HEK293 (cell line): ENCODE measurements around the gene CABLES2.

Experiments
- BCL11A ChIP-seq: fragments of 450-650 bp; formaldehyde crosslinking; IDR thresholded peaks from 2 replicates; pipeline ENCODE4 v1.5.1; 2016; ENCODE audit warnings: low read depth, missing biosample characterization, missing genetic modification characterization
- CTCF ChIP-seq: fragments of 450-650 bp; formaldehyde crosslinking; IDR thresholded peaks from 2 replicates; pipeline ENCODE4 v1.5.1; 2016; ENCODE audit warnings: missing biosample characterization, missing genetic modification characterization
- HIC1 ChIP-seq: fragments of 450-650 bp; formaldehyde crosslinking; IDR thresholded peaks from 2 replicates; pipeline ENCODE4 v1.5.1; 2016; ENCODE audit warnings: missing biosample characterization, missing genetic modification characterization
- KLF10 ChIP-seq: fragments of 450-650 bp; IDR thresholded peaks from 2 replicates; pipeline ENCODE4 v1.5.1; 2018; ENCODE audit warnings: missing biosample characterization, mild to moderate bottlenecking, missing genetic modification characterization
- MEIS1 ChIP-seq: sonication (generic); formaldehyde crosslinking; IDR thresholded peaks from 2 replicates; pipeline ENCODE4 v1.8.1; 2022; ENCODE audit warnings: missing genetic modification reagents, mild to moderate bottlenecking, borderline replicate concordance
- REST ChIP-seq: fragments of 450-650 bp; formaldehyde crosslinking; IDR thresholded peaks from 2 replicates; pipeline ENCODE4 v1.5.1; 2016; ENCODE audit warnings: missing biosample characterization, missing genetic modification characterization
- ZBTB11 ChIP-seq: fragments of 450-650 bp; formaldehyde crosslinking; conservative IDR thresholded peaks from 2 replicates; pipeline ENCODE4 v1.5.1; 2016; ENCODE audit warnings: low read depth, missing biosample characterization, missing genetic modification characterization
- ZFP3 ChIP-seq: fragments of 450-650 bp; formaldehyde crosslinking; IDR thresholded peaks from 2 replicates; pipeline ENCODE4 v1.5.1; 2016; ENCODE audit warnings: low read depth, missing biosample characterization, missing genetic modification characterization
- ZNF2 ChIP-seq: fragments of 450-650 bp; formaldehyde crosslinking; IDR thresholded peaks from 2 replicates; pipeline ENCODE4 v1.5.1; 2016; ENCODE audit warnings: missing biosample characterization, missing genetic modification characterization
- ZNF530 ChIP-seq: fragments of 450-650 bp; formaldehyde crosslinking; IDR thresholded peaks from 2 replicates; pipeline ENCODE4 v1.5.1; 2016; ENCODE audit warnings: low read depth, missing biosample characterization, missing genetic modification characterization
- ZNF549 ChIP-seq: fragments of 450-650 bp; IDR thresholded peaks from 2 replicates; pipeline ENCODE4 v1.5.1; 2018; ENCODE audit warnings: missing biosample characterization, missing genetic modification characterization, mild to moderate bottlenecking, inconsistent platforms, moderate library complexity
- ZNF626 ChIP-seq: fragments of 450-650 bp; sonication (Bioruptor Pico); formaldehyde crosslinking; IDR thresholded peaks from 2 replicates; pipeline ENCODE4 v1.5.1; 2018; ENCODE audit warnings: missing biosample characterization, missing genetic modification characterization, inconsistent platforms
- ZNF629 ChIP-seq: fragments of 450-650 bp; formaldehyde crosslinking; IDR thresholded peaks from 2 replicates; pipeline ENCODE4 v1.5.1; 2017; ENCODE audit warnings: missing biosample characterization, missing genetic modification characterization
- ZNF776 ChIP-seq: fragments of 450-650 bp; formaldehyde crosslinking; IDR thresholded peaks from 2 replicates; pipeline ENCODE4 v1.5.0; 2017; ENCODE audit warnings: missing biosample characterization, missing genetic modification characterization, borderline replicate concordance

GRCh38 chr20:62339647-62340062 is 67.4 kb downstream of the CABLES2 start:
- TF ChIP-seq ZNF776 (tag by site-specific recombination) (no peak), CTCF (no peak), BCL11A (tag by site-specific recombination) (no peak), ZBTB11 (tag by site-specific recombination) (no peak), ZNF530 (tag by site-specific recombination) (no peak), MEIS1 (CRISPR knock-in tag) (no peak), ZNF549 (tag by site-specific recombination) (no peak), KLF10 (tag by site-specific recombination) (no peak), ZNF2 (tag by site-specific recombination) (no peak), ZFP3 (tag by site-specific recombination) (no peak), ZNF626 (no peak), ZNF629 (tag by site-specific recombination) (no peak), HIC1 (tag by site-specific recombination) (no peak), REST (no peak)
